NCI-H2196 treated with DMSO at 0.1 percent for 48 hours (cell line): ENCODE results near the gene SHANK2.

Source experiments
- DNase-seq: peaks from one replicate; lab custom pipeline; 2025; ENCODE audit not compliant: unreplicated experiment; lab: John Stamatoyannopoulos, UW

The SHANK2 gene

DNA sequence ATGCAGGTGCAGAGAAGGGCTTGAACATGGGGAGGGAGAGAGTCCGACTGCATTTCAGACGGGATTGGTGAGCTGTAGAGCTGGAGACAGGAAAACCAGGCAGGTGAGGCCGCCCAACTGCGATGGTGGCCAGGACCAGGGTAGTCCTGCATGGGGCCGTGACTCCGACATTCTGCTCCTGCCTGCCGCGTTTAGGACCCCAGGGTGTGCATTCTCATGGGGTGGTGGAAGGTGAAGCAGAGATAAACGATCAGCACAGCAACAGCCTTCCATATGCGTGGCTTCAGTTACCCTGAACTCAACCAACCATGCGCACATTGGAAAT, 29.3 kb downstream of the SHANK2 start:
- DNase-seq, result no peak

DNA sequence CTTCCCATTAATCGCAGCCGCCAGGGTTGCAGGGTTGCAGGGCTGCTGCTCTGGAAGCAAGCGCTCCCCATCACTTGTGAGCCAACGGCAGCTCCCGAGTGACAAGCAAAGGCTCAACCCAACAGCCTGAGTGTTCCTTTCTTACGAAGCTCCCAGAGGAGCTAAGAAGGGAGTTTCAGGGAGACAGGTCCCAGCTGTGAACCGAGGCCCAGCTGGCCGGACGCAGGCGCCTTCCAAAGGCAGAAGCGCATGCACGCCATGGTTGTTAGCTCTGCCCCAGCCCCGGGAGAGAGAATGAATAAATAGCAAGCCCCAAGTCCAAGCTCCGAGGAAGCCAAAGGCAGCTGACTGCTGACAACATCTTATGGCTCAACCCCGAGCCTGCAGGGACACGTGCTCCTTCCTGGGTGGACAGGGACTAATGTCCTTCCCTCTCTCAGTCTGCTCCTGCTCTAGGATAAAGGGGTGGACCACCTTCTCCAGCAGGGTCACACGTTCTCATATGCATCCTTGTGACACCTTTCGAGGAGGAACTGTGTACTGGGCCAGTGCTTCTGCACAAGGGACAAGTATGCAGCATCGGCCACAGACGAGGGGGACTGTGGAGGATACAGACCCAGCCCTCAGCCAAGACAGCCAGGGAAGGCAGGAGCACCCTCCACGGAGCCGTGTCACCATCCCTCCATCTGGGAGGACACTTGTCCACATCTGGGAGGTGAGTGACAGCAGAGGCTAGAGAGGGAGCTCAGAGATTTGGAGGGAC, 29.9 kb downstream of the SHANK2 start:
- DNase-seq, result no peak

DNA sequence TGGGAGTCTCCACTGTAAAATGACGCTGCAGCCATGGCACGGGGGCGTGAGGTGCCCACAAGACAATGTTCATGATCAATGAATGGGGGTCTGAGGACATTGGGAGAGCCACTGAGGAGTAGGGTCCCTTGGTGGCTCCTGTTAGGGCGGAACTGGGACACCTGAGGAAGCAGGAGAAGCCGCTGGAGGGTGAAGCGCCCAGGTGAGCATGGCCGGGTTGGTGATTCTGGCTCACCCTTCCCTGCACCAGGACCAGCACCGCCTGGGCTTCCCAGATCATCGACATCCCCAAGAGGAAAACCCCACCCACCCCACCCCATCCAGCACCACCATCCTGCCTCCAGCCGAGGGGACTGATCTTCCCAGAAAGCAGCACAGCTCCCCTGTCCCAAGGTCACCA, 30.6 kb downstream of the SHANK2 start:
- DNase-seq, result no peak

DNA sequence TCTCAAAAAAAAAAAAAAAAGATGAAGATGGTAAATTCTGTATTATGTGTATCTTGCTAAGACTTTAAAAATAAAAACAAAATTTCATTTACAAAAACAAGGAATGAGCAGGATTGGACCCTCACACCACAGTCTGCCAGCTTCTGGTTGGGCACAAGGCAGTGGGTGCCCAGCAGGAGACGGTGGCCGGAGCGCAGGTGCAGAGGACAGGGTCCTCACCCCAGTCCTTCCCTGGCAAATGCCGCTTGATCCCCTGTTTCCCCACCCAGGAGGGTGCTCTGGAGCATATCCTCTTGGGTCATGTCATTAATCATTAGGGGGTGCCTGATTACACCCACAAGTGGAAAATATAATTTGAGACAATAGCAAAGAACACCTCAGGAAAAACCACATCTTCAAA, 31.2 kb downstream of the SHANK2 start:
- no peak for DNase-seq

DNA sequence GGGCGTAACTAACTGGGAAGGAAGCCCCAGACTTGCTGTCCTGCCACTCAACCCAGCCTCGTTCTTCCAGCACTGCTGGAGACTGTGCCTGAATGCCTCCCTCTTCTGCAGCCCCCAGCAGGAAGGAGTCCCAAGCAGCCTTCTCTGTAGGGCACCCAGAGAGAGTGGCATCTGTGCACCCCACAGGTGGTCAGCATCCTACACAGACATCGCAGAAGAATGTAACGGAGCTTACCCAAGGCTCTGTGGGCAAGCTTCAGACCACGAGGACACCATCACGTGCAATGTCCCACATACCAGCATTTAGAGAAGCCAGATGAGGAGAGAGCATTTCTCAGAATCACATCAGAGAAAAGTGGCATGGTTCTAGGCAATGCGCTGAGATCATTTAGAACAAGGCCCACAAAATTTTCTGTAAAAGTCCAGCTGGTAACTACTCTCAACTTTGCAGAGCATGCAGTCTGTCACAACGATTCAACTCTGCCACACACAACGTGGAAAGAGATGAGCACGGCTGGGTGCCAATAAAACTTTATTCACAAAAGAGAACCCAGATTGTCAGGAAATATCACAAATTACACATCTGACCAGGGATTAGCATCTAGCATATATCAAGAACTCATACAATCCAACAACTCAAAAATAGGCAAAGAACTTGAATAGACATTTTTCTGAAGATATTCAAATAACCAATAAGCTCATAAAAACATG, 33.4 kb downstream of the SHANK2 start:
- DNase-seq, result no peak

DNA sequence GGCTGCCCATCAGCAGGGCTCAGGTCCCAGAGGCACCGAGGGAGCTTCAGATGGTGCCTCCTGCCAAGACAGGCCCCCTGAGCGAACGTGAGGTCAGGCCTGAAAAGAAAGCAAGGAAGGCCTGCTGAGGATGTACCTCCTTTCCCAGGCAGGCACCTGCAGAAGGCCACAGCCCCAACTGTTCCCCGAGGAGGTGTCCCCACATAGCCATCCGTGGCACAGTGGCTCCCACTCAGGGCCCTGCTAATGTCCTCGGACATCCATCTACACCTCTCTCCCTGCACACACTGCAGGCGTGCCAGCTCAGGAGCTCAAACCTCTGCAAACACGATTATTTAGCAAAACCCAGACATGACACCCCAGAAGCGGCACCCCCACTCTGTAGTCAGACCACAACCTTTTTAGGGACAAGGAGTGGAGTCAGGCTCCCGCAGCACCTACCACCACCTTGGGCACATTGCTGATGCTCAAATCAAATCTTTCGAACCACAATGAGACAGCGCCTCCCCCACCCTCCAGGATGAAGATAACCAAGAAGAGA, 36.9 kb downstream of the SHANK2 start:
- DNase-seq, result no peak

DNA sequence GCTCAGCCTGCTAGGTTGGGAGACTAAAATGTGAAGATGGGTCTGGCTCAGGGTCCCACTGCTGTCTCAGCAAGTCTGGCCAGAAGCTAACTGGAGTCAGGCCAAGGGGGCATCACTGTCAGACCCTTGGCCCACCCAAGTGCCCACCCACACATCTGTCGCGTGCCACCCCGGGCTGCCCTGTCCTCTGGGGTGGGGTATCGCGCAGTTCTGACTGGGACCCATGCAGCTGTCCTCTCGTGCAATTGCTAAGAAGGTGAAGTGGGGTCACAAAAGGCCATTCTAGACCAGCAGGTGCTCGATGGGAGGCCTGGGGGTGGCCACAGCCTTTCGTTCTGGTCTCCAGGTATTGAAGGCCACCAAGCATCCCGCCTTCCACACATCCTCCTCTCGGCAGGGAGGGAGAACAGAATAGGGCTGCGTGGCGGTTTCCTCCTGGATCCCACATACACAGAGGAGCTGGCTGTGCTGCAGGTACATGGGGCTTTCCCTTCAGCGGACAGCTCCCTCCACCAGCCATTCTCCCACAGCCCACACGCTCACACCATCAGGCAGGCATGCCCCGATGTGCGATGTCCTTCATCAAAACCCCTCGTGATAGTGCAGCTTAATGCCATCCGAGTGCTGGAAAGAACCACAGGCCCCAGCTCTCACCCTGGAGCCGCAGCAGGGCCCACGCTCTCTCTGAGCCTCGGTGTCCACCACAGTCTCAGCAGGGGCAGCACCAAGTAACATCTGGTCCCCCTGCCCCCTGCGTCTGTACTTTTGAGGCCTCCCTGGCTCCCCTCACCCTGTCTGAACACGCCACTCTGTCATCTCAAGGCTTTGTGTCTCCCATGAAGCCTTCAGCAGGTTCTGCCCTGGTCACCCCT, 37.6 kb downstream of the SHANK2 start:
- DNase-seq, result no peak

DNA sequence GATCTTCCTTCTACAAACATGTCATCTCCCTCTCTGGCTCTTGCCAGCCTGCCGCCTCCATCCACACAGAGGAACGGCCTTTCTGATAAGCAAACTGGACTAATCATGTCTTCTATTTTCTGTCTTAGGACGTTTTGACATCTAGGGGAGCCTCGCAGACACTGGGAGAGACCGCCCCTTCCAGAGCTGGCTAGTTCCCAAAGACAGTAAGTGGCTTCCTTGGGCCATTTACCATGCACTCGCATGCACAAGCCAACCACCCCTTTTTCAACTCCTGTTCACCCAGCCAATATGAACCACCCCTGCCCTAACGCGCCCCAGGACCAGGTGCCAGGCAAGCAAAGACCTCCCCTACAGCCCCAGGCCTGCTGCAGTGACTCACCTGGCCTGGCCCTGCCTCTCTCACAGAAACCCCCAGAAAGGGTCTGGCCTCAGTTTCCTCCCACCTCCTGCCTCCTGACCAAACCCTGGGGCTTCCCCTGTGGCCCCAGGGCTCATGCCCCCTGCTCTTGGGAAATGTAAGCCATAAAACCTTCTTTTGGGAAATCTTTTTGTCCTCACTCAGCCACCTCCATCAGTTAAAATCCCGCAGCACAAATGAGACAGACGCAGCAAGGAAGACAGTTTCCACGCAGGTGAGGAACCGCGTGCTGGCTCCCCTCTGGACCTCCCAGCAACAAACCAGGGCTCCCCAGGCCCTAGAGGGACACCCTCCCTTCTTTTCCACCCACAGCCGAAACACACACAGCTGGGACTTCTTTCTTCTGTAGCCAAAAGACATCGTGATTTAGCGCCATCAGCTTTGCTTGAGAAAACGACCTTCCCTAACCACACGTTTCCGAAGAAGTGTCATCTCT, 38.5 kb downstream of the SHANK2 start:
- no peak for DNase-seq

DNA sequence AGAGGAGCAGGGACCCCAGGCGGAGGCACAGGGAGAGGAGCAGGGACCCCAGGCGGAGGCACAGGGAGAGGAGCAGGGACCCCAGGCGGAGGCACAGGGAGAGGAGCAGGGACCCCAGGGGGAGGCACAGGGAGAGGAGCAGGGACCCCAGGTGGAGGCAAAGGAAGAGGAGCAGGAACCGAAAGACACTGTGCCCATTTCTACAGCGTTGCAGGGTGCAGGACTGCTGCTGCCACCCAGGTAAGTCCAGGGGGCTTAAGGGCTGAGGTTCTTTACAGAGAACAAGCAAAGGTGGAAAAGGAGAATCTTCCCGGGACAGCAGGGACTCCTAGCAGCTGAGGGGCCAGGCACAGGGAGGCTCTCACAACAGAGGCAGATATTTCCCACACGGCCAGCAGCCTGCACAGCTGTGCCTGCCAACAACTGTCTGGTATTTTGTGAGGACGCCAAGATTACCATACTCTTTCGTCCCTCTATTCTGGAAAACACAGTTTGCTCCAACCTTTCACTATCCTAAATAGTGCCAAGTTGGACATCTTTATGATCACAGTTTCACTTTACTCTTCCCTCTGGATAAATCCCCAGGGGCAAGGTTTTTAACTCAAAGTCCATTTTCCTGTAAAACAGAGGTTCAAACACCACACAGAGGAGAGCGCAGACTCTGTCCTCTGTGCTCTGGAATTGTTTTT, 39.4 kb downstream of the SHANK2 start:
- no peak for DNase-seq

DNA sequence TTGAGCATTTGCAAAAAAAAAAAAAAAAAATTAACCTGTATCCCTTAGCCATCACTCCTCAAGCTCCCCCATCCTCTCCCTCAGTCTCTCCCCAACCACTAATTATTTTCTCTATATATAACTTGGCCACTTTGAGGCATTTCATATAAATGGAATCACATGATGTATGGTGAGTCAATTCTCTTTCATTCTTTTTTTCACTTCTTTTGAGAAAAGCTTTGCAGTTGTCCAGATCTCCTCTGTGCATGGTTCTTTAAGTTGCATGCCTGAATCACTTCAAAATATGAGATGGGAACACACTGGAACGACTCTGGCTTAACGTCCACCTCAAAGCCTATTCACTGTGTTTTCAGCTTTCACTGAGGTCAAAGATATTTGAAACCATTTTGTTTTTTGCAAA, 40.7 kb downstream of the SHANK2 start:
- DNase-seq, result no peak

DNA sequence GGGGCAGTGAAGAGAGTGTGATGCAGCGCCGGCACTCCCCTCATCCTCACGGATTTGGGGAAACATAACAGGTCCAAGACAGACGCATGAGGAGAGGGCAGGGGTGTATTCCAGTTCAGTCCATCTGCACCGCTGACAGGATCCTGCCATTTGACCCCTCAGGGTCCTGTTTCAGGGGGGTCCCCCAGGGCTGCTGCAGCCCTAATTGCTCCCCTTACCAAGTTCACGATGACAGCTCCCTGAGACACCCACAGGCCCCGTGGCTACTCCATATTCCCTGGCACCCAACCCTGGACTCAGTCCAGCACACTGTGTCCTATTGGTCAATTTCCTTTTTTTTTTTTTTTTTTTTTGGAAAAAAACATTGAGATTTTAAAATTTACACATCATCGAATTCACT, 41.5 kb downstream of the SHANK2 start:
- DNase-seq, result no peak

DNA sequence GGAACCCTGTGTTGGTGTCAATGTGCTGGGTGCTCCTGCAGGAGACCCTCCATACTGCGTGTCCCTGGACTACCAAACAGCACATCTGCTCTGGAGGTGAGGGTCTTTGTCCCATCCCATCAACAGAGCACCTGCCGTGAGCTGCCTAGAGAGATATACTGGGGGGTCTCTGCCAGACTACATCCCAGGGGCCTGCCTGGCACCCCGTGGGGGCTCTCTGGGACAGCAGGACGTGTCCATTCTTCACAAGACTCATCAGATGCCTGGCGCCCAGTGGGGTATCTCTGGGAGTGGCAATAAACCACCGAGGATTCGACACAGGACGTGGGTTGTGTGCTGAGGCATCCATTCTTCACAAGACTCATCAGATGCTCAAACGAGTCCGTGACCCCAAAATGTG, 42.7 kb downstream of the SHANK2 start:
- no peak for DNase-seq

DNA sequence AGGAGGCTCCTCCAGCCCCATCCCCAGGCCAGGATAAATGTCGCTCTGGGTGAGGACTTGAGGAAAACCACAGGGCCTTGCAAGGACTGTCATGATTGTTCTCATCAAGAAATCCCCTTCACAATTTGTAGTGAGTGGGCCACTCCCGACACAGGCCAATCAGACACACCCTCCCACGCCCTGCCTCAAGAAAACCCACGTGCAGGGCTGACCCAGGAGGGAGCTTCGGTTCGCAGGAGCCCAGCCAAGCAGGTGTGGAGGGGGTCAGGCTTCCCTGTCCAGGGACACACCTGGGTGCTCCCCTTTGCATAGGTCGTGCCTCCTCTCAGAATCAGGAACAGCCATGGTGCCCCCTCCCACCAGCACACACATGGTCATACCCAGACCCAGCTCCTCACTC, 43.2 kb downstream of the SHANK2 start:
- DNase-seq, result no peak

DNA sequence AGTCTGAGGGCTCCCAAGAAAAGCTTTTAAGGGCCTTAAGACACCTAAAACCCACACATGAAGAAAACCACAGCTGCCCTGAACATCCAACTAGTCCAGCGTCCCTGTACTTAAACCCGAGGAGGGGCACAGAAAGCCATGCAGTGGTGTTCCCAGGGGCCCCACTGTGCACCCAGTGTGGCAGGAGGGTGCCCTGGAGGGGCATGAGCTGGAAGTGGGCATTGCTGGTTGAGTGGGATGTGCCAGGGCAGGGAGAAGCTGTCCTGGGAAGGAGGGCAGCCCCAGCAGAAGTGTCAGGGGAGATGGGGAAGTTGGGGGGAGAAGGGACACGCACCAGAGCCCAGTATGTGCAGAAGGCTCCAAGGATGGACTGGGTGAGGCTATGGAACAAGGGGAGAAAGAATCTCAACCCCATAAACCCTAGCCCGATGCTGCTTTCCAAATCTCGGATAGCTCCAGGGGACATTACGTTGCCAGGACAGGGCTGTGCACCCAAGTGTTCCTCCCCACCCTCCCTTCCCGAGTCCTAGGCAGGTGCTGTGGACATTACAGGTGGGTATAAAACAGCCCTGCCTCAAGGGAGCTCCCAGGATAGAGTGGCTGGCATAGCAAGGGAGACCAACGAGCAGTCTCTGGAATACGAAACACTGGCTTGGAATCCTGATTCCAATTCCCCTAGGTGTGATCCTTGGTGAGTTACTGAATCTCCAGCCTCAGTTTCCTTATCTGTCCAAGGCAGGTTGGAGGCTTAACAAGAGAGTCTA, 44.2 kb downstream of the SHANK2 start:
- no peak for DNase-seq

DNA sequence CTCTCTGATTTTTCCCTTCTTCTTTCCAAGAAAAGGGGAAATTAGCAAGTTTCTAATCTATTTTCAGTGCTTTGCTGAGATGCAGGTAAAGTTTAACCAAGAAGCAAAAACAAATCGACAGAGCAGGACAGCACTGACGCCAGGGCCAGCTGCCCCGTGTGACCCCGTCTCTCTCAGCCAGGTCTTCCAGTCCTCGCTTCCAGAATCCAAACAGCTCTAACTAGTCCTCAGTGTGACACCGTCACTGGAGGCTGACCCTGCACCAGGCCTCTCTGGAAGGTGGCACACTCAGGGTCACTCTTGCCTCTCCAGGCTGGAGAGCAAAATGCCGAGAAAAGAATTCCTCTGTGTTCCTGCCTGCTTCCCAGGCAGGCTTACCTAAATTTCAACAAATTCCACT, 44.8 kb downstream of the SHANK2 start:
- DNase-seq, result no peak

DNA sequence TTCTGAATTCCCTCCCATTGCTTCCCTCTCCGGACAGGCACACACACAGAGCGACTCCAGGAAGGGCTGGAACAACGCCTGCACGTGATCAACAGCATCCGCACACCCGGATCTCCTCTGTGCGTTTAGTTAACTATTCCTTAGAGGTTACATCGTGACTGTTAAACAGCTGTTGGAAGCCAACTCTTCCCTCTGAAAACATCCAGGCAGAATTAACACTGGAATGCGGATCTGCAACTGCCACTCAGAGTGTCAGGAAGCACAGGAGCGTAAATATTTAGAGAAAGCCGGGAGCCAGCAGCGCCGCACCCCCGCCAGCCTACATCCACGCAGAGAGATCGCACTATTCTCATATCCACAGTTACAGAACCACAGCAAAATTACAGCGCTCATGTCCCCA, 46.2 kb downstream of the SHANK2 start:
- no peak for DNase-seq

DNA sequence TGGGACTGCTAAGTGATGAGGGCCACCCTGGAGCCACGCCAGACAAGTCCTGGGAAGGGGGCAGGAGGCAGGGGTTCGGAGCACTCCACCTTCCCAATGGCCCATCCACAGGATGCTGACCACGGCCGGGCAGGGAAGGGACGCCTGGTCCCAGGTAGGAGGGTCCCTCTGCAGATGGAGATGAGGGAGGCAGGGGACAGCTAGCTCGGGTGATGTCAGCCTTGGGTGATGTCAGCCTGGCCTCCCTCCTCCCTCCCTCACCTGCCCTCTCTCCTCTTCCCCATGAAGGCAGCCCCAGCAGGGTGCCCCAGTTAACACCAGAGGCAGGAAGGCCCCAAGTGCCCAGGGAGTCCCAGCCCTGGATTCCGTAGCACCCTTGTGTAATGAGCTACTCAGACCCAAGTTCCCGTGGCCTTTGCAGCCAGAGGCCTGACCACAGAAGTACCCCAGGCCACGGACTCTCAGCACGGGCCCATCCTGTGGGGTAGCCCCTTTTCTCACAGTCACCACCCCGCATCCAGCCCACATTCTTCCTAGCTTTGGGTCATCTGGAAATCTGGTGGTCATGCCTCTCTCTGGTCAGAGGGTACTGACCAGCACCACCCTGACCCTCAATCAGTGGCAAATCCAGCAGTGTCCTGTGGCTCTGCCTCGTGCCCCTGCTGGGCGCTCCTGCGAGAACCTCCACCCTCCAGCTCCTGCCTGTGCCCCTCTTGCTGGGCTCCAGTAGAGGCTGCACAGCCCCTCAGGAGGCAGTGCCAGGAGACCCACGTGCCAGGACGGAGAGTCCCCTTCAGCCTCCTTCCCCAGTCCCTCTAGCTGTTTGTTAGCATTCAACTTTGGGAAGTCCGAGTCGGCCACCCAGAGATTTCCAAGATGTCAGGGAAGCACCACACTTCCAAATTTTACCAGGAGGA, 47.4 kb downstream of the SHANK2 start:
- no peak for DNase-seq

DNA sequence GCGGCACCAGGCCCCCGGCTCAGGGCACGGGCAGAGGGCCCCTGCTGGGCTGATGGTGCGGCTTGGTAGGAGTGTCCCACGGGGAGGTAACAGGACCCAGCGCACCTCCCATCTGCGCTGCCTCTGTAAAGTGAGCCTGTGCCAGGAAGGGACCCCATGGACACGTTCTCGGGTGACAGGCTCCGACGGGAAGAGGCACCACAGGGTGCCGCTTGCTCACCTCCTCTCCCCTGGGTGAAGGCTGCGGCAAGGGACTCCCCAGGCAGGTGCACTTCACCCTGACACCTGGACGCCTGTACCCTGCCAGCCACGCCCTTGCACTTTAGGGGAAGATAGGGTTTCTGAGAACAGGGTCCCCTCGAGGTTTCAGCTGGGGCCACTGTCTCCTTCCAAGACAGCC, 48.1 kb downstream of the SHANK2 start:
- DNase-seq, result no peak
